IMR-90 (cell line): ENCODE measurements around the gene TMEM181. TPM values are rescaled to one million over a fixed set of nuclear protein-coding genes. Genes with fewer than 3 reads are reported as not detected.

Source experiments
- ATAC-seq: fragments of 200-7000 bp; cut with Tn5 transposase; 2 replicates; pipeline ENCODE4 v1.9.1; 2020; ENCODE audit warnings: low read depth, mild to moderate bottlenecking, moderate library complexity
- BruUV-seq: library from RNA; stranded (reverse); fragments of 400-500 nt; replicated peaks from 2 replicates; lab custom pipeline; 2021; lab: Mats Ljungman, UMichigan
- CTCF ChIA-PET: fragments of 300-600 bp; formaldehyde crosslinking; extraction: SDS; loops from one replicate; lab custom pipeline; 2021; ENCODE audit warnings: antibody characterized with exemption; lab: Yijun Ruan, JAX
- POLR2A ChIA-PET: fragments of 300-600 bp; sonication (Branson Sonifier 250); formaldehyde crosslinking; loops from one replicate; lab custom pipeline; 2022; ENCODE audit warnings: antibody characterized with exemption; ENCODE audit not compliant: unreplicated experiment; lab: Charles Lee
- DNase-seq: peaks from one replicate; pipeline ENCODE4 v3.0.0; 2013
- H2AFZ ChIP-seq: replicated peaks from 2 replicates; pipeline ENCODE3; 2013; ENCODE audit warnings: low read length, mild to moderate bottlenecking; ENCODE audit not compliant: poor library complexity
- H2AK5ac ChIP-seq: 2 replicates; pipeline ENCODE4 v1.6.1; 2013; ENCODE audit warnings: low read depth, low read length, inconsistent platforms
- H2AK9ac ChIP-seq: replicated peaks from 2 replicates; pipeline ENCODE3; 2013; ENCODE audit warnings: mild to moderate bottlenecking, low read depth, low read length, moderate library complexity; ENCODE audit not compliant: poor library complexity
- H2BK120ac ChIP-seq: 2 replicates; pipeline ENCODE4 v1.6.1; 2013; ENCODE audit warnings: low read depth, low read length, inconsistent platforms
- H2BK15ac ChIP-seq: 3 replicates; pipeline ENCODE4 v1.6.1; 2013; ENCODE audit warnings: low read depth, low read length, inconsistent platforms
- H2BK20ac ChIP-seq: 2 replicates; pipeline ENCODE4 v1.6.1; 2013; ENCODE audit warnings: low read depth, mild to moderate bottlenecking, inconsistent platforms, low read length, moderate library complexity
- H2BK5ac ChIP-seq: 2 replicates; pipeline ENCODE4 v1.6.1; 2013; ENCODE audit warnings: mild to moderate bottlenecking, low read depth, low read length, inconsistent platforms; ENCODE audit not compliant: poor library complexity, severe bottlenecking
- H3K14ac ChIP-seq: replicated peaks from 2 replicates; pipeline ENCODE4 v1.6.1; 2013; ENCODE audit warnings: low read depth, low read length, inconsistent platforms
- H3K18ac ChIP-seq: 2 replicates; pipeline ENCODE4 v1.6.1; 2013; ENCODE audit warnings: low read depth, low read length, control low read depth
- H3K23ac ChIP-seq: 2 replicates; pipeline ENCODE4 v1.6.1; 2013; ENCODE audit warnings: low read depth, low read length, inconsistent platforms
- H3K27ac ChIP-seq: 2 replicates; pipeline ENCODE4 v1.5.1; 2013; ENCODE audit warnings: mild to moderate bottlenecking, control low read depth, low read length; ENCODE audit not compliant: insufficient read depth
- H3K27me3 ChIP-seq: 2 replicates; pipeline ENCODE4 v1.6.1; 2013; ENCODE audit warnings: low read length; ENCODE audit not compliant: control insufficient read depth, insufficient read depth
- H3K36me3 ChIP-seq: 2 replicates; pipeline ENCODE4 v1.6.1; 2013; ENCODE audit warnings: low read length, mixed read lengths; ENCODE audit not compliant: control insufficient read depth, insufficient read depth
- H3K4ac ChIP-seq: 2 replicates; pipeline ENCODE4 v1.6.1; 2013; ENCODE audit warnings: low read depth, low read length, inconsistent platforms
- H3K4me1 ChIP-seq: 2 replicates; pipeline ENCODE4 v1.6.1; 2013; ENCODE audit warnings: low read length, mixed read lengths; ENCODE audit not compliant: control insufficient read depth, insufficient read depth
- H3K4me2 ChIP-seq: 2 replicates; pipeline ENCODE4 v1.6.1; 2013; ENCODE audit warnings: low read depth, mild to moderate bottlenecking, control low read depth, low read length, moderate library complexity
- H3K4me3 ChIP-seq: 2 replicates; pipeline ENCODE4 v1.5.1; 2013; ENCODE audit warnings: low read depth, mild to moderate bottlenecking, control low read depth, low read length, moderate library complexity; ENCODE audit not compliant: insufficient read depth
- H3K56ac ChIP-seq: 2 replicates; pipeline ENCODE4 v1.6.1; 2013; ENCODE audit warnings: low read length, inconsistent platforms; ENCODE audit not compliant: insufficient read depth; ENCODE audit errors: extremely low read depth
- H3K79me1 ChIP-seq, 2 experiments: 2 replicates each; pipeline ENCODE4 v1.6.1; 2013; ENCODE audit warnings: low read length in 2 of 2, inconsistent platforms in 1 of 2, low read depth in 1 of 2
- H3K9ac ChIP-seq: 2 replicates; pipeline ENCODE4 v1.6.1; 2013; ENCODE audit warnings: low read depth, low read length, control low read depth
- H3K9me1 ChIP-seq: 2 replicates; pipeline ENCODE4 v1.6.1; 2013; ENCODE audit warnings: low read length, inconsistent platforms; ENCODE audit not compliant: insufficient read depth
- H3K9me3 ChIP-seq: 2 replicates; pipeline ENCODE4 v1.6.1; 2013; ENCODE audit warnings: low read length; ENCODE audit not compliant: control insufficient read depth, insufficient read depth
- H4K20me1 ChIP-seq: 2 replicates; pipeline ENCODE4 v1.6.1; 2013; ENCODE audit warnings: low read length, inconsistent platforms; ENCODE audit not compliant: insufficient read depth
- H4K5ac ChIP-seq: 2 replicates; pipeline ENCODE4 v1.6.1; 2013; ENCODE audit warnings: mild to moderate bottlenecking, low read depth, low read length, control low read depth
- H4K8ac ChIP-seq, 2 experiments: 2 replicates each; pipeline ENCODE4 v1.6.1; 2013; ENCODE audit warnings: low read depth in 2 of 2, low read length in 2 of 2, control low read depth in 1 of 2, inconsistent platforms in 1 of 2
- H4K91ac ChIP-seq: 2 replicates; pipeline ENCODE4 v1.6.1; 2013; ENCODE audit warnings: low read depth, low read length, inconsistent platforms; ENCODE audit not compliant: insufficient read depth
- BHLHE40 ChIP-seq: fragments of 150-350 bp; IDR thresholded peaks from 2 replicates; pipeline ENCODE4 v1.6.1; 2016; ENCODE audit warnings: mild to moderate bottlenecking, low read depth, low read length
- CHD1 ChIP-seq: IDR thresholded peaks from 2 replicates; pipeline ENCODE4 v1.6.1; 2012; ENCODE audit warnings: low read depth, low read length, improper control_type of control experiment
- FOS ChIP-seq: fragments of 150-350 bp; IDR thresholded peaks from 2 replicates; pipeline ENCODE4 v1.6.1; 2016; ENCODE audit warnings: low read depth, low read length
- MAFK ChIP-seq: IDR thresholded peaks from 2 replicates; pipeline ENCODE4 v1.6.1; 2012; ENCODE audit warnings: low read depth, low read length, improper control_type of control experiment
- MAZ ChIP-seq: IDR thresholded peaks from 2 replicates; pipeline ENCODE4 v1.6.1; 2012; ENCODE audit warnings: low read depth, mild to moderate bottlenecking, low read length, improper control_type of control experiment, moderate library complexity, borderline replicate concordance
- POLR2A ChIP-seq: IDR thresholded peaks from 2 replicates; pipeline ENCODE4 v1.6.1; 2012; ENCODE audit warnings: mild to moderate bottlenecking, low read depth, low read length
- RAD21 ChIP-seq: IDR thresholded peaks from 2 replicates; pipeline ENCODE4 v1.6.1; 2012; ENCODE audit warnings: low read length, improper control_type of control experiment
- RFX5 ChIP-seq: IDR thresholded peaks from 2 replicates; pipeline ENCODE4 v1.8.0; 2012; ENCODE audit warnings: low read depth, mild to moderate bottlenecking, low read length, moderate library complexity
- WGBS, 2 experiments: methylation state at CpG; one replicate each; pipeline versions ENCODE4 v1.1.5 to v1.1.7; 2013; ENCODE audit warnings: missing lambda C conversion rate in 2 of 2; ENCODE audit not compliant: insufficient read length in 1 of 2; ENCODE audit errors: extremely low coverage in 2 of 2; 5-methylcytosine and 5-hydroxymethylcytosine counted together
- dilution Hi-C: fragments of 300-500 bp; cut with HindIII; formaldehyde crosslinking; loops from one replicate; pipeline ENCODE4 v1.14.3; 2018; ENCODE audit warnings: low sequenced_read_pairs; ENCODE audit not compliant: unreplicated experiment
- in situ Hi-C: fragments of 300-500 bp; cut with MboI; formaldehyde crosslinking; loops from 3 replicates; pipeline ENCODE4 v1.14.3; 2019; ENCODE audit warnings: low sequenced_read_pairs, inconsistent platforms, mixed read lengths
- intact Hi-C: fragments of 100-400 bp; cut with micrococcal nuclease; formaldehyde crosslinking; loops from 2 replicates; pipeline ENCODE4 v1.10.0; 2022
- polyA plus RNA-seq, 3 experiments: library from polyadenylated mRNA; depleted of rRNA; stranded (reverse); fragments of >200 nt; gene quantifications; 2 replicates each; pipeline ENCODE4 v1.2.3, GENCODE V29; 2012; ENCODE audit warnings: low replicate concordance in 1 of 3
- total RNA-seq: library from RNA; depleted of rRNA; stranded (reverse); fragments of >200 nt; gene quantifications from 2 replicates; pipeline ENCODE4 v1.2.3, GENCODE V29; 2012
- TF ChIP-seq, protein P1 (sequence below): conservative IDR thresholded peaks from 2 replicates; pipeline ENCODE4 v1.5.1; 2012; ENCODE audit warnings: mild to moderate bottlenecking, low read depth, low read length, improper control_type of control experiment

The TMEM181 gene
- total and polyA plus RNA-seq, 2 of the 4 experiments (the other 2 are of a cell fraction) = 22.8 to 27.8 TPM

DNA sequence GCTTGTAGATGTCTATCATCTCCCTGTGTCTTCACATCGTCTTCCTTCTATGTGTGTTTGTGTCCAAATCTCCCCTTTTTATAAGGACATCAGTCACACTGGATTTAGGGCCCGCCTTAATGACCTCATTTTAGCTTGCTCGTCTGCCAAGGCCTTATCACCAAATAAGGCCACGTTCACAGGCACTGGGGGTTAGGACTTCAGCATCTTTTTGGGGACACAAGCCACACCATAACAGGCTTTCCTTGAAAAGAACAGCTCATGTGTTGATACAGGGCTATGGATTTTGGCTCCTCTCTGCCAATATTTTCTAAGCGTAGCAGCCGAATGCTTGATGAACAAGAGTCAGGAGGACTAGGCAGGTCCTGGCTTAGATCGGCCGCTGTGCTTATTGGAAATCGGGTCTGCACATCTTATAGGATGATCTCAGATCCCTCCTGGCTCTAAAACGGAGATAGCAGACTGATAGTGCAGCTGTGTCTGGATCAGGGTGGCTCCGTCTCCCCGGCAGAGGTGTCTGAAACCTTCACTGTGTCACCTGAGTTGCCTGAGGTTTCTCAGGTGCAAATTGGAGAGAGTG lies 16.2 kb upstream of the TMEM181 start:
- intact Hi-C loops = no loop called here
- dilution Hi-C loops = no loop called here
- ATAC-seq (no peak), DNase-seq (no peak)
- no peak overlapping the region for H3K4ac ChIP-seq
- no peaks in the 10 kb centered on the region for H3K36me3 ChIP-seq
- H3K4me3 ChIP-seq = no peak overlapping the region
- TF ChIP-seq, protein P1, sequence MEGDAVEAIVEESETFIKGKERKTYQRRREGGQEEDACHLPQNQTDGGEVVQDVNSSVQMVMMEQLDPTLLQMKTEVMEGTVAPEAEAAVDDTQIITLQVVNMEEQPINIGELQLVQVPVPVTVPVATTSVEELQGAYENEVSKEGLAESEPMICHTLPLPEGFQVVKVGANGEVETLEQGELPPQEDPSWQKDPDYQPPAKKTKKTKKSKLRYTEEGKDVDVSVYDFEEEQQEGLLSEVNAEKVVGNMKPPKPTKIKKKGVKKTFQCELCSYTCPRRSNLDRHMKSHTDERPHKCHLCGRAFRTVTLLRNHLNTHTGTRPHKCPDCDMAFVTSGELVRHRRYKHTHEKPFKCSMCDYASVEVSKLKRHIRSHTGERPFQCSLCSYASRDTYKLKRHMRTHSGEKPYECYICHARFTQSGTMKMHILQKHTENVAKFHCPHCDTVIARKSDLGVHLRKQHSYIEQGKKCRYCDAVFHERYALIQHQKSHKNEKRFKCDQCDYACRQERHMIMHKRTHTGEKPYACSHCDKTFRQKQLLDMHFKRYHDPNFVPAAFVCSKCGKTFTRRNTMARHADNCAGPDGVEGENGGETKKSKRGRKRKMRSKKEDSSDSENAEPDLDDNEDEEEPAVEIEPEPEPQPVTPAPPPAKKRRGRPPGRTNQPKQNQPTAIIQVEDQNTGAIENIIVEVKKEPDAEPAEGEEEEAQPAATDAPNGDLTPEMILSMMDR = no peak
- no peak for TF ChIP-seq BHLHE40
- no peak for TF ChIP-seq FOS
- TF ChIP-seq MAFK = no peak
- no peak for TF ChIP-seq RFX5
- TF ChIP-seq POLR2A = no peak
- no peak for TF ChIP-seq CHD1
- no peak for TF ChIP-seq MAZ
- no peak for TF ChIP-seq RAD21
- in situ Hi-C loops = no loop called here
- H3K56ac ChIP-seq = no peak overlapping the region
- no peak overlapping the region for H4K91ac ChIP-seq
- H2AK5ac ChIP-seq = no peak overlapping the region
- WGBS, 2 experiments = 95% methylated on average over 3 of the region's 12 CpGs; no CpG with 5 or more reads in 1 of the 2 experiments
- H3K79me1 ChIP-seq = no peaks in the 10 kb centered on the region
- H4K5ac ChIP-seq = no peak overlapping the region
- no peak overlapping the region for H2BK5ac ChIP-seq
- no peak overlapping the region for H3K23ac ChIP-seq
- H2BK15ac ChIP-seq = no peak overlapping the region
- no peak overlapping the region for H3K18ac ChIP-seq
- no TSS peak for BruUV-seq
- H4K20me1 ChIP-seq = no peaks in the 10 kb centered on the region
- no peak overlapping the region for H3K4me2 ChIP-seq
- H3K9me3 ChIP-seq = no peaks in the 10 kb centered on the region
- H3K9me1 ChIP-seq = no peaks in the 10 kb centered on the region
- ChIA-PET CTCF (no interaction called here), POLR2A (no interaction called here)
- H3K27me3 ChIP-seq = peaks cover 31% of the 10 kb centered on the region
- H2AK9ac ChIP-seq = no peak overlapping the region
- H3K14ac ChIP-seq = no peak overlapping the region
- peaks cover 2% of the 10 kb centered on the region; the same call in 1 of the 2 replicates for H3K4me1 ChIP-seq
- H2BK120ac ChIP-seq = no peak overlapping the region
- H2BK20ac ChIP-seq = no peak overlapping the region
- no peak overlapping the region for H3K27ac ChIP-seq
- H3K9ac ChIP-seq = no peak overlapping the region
- H2AFZ ChIP-seq = no peak overlapping the region
- H4K8ac ChIP-seq = no peak overlapping the region
